GM19099 (cell line): ENCODE measurements around the gene OSR1.

Experiments
- POLR2A ChIP-seq: IDR thresholded peaks from 3 replicates; pipeline ENCODE4 v1.6.1; 2011; ENCODE audit warnings: low read depth; ENCODE audit not compliant: insufficient read length; ENCODE audit errors: extremely low read depth

Gene OSR1

GRCh38 chr2:19362094-19362754 is 3.8 kb upstream of the OSR1 start:
- TF ChIP-seq POLR2A, result no peak

GRCh38 chr2:19361325-19361990 is 3.0 kb upstream of the OSR1 start:
- no peak for TF ChIP-seq POLR2A

- no peak for TF ChIP-seq POLR2A
These were observed 2.5 kb upstream of the OSR1 start for GRCh38 chr2:19360966-19361321.

- no peak for TF ChIP-seq POLR2A
These were observed 2.0 kb upstream of the OSR1 start for GRCh38 chr2:19360266-19360965.

GRCh38 chr2:19359456-19359855 is 1.0 kb upstream of the OSR1 start:
- TF ChIP-seq POLR2A, result no peak

GRCh38 chr2:19359021-19359357 is 566 bp upstream of the OSR1 start:
- TF ChIP-seq POLR2A, result no peak

GRCh38 chr2:19357402-19358241 is 801 bp downstream of the OSR1 start:
- TF ChIP-seq POLR2A, result no peak

GRCh38 chr2:19356545-19357401 is 1.6 kb downstream of the OSR1 start:
- TF ChIP-seq POLR2A, result no peak

- TF ChIP-seq POLR2A, result no peak
These were observed 2.4 kb downstream of the OSR1 start for GRCh38 chr2:19355931-19356544.

- no peak for TF ChIP-seq POLR2A
These were observed 3.0 kb downstream of the OSR1 start for GRCh38 chr2:19355416-19355821.

- no peak for TF ChIP-seq POLR2A
These were observed 3.4 kb downstream of the OSR1 start for GRCh38 chr2:19355014-19355405.

- no peak for TF ChIP-seq POLR2A
These were observed 4.7 kb downstream of the OSR1 start for GRCh38 chr2:19353721-19354050.

- TF ChIP-seq POLR2A, result no peak
These were observed 5.3 kb downstream of the OSR1 start for GRCh38 chr2:19352946-19353720.
